Activated naive CD4-positive, alpha-beta T cell treated with anti-CD3 and anti-CD28 coated beads, Interleukin-2, amount 10 ng/mL, durations not matched to agents 7 days and 5 days (primary cell): ENCODE results near the gene TAS2R42.

Experiments used
- CTCF ChIA-PET: fragments of 350-600 bp; sonication (Branson Sonifier 250); formaldehyde crosslinking; loops from one replicate; lab custom pipeline; 2021; ENCODE audit warnings: antibody characterized with exemption; lab: Charles Lee
- DNase-seq: peaks from one replicate; pipeline ENCODE4 v3.0.0-alpha.2; 2020
- H3K27ac Mint-ChIP-seq: one replicate; pipeline ENCODE4 v1.8.0; 2021; ENCODE audit warnings: mild to moderate bottlenecking, moderate library complexity, mixed read lengths
- H3K27me3 Mint-ChIP-seq: one replicate; pipeline ENCODE4 v1.8.0; 2021; ENCODE audit warnings: mild to moderate bottlenecking, mixed read lengths
- H3K36me3 Mint-ChIP-seq: one replicate; pipeline ENCODE4 v1.8.0; 2021; ENCODE audit warnings: mixed read lengths
- H3K4me1 Mint-ChIP-seq: one replicate; pipeline ENCODE4 v1.8.0; 2021; ENCODE audit warnings: mixed read lengths
- H3K4me3 Mint-ChIP-seq: one replicate; pipeline ENCODE4 v1.8.0; 2021; ENCODE audit warnings: mild to moderate bottlenecking, moderate library complexity, mixed read lengths
- H3K9me3 Mint-ChIP-seq: one replicate; pipeline ENCODE4 v1.8.0; 2021; ENCODE audit warnings: mixed read lengths

The TAS2R42 gene, protein sequence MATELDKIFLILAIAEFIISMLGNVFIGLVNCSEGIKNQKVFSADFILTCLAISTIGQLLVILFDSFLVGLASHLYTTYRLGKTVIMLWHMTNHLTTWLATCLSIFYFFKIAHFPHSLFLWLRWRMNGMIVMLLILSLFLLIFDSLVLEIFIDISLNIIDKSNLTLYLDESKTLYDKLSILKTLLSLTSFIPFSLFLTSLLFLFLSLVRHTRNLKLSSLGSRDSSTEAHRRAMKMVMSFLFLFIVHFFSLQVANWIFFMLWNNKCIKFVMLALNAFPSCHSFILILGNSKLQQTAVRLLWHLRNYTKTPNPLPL

DNA sequence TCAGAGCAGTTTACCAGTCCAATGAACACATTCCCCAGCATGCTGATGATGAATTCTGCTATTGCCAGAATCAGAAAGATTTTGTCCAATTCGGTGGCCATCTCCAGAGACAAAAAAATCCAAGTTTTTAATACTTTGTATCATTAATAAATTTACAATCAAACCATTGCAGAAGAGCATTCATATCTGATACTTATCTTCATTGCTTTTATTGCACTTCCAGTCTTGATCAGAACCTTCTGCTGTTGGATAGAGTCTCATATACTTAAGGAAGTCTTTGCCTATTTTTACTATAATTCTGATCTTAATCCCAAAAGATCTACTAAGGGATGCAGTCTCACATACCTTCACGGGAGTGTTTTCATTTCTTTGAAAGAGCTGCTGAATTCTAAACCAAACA lies at the start of gene TAS2R42:
TSS of gene TAS2R42 (minus strand) at position 101 of the 400 bp plus-strand sequence. CDS start at position 101, 0 bp downstream.
- H3K27ac Mint-ChIP-seq = no peak within 1 kb of the TSS
- H3K36me3 Mint-ChIP-seq = no peaks in the 10 kb centered on the region
- no peak within 1 kb of the TSS for H3K4me3 Mint-ChIP-seq
- CTCF ChIA-PET = no interaction called here
- H3K4me1 Mint-ChIP-seq = no peaks in the 10 kb centered on the region
- DNase-seq = no peak
- peaks cover 9% of the 10 kb centered on the region for H3K27me3 Mint-ChIP-seq
- H3K9me3 Mint-ChIP-seq = no peaks in the 10 kb centered on the region

DNA sequence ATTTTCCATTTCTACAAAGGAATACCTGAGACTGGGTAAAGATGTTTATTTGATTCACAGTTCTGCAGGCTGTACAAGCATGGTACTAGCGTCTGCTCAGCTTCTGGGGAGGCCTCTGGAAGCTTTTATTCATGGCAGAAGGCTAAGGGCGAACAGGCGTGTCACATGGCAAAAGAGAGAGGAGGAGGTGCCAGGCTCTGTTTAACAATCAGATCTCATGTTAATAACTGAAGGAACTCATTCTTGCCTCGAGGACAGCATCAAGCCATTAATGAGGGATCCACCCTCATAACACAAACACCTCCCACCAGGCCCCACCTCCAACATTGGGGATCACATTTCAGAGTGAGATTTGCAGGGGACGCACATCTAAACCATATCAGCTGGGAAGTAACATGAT lies 46.8 kb upstream of the TAS2R42 start:
- CTCF ChIA-PET = no interaction called here
- H3K27me3 Mint-ChIP-seq = no peaks in the 10 kb centered on the region

DNA sequence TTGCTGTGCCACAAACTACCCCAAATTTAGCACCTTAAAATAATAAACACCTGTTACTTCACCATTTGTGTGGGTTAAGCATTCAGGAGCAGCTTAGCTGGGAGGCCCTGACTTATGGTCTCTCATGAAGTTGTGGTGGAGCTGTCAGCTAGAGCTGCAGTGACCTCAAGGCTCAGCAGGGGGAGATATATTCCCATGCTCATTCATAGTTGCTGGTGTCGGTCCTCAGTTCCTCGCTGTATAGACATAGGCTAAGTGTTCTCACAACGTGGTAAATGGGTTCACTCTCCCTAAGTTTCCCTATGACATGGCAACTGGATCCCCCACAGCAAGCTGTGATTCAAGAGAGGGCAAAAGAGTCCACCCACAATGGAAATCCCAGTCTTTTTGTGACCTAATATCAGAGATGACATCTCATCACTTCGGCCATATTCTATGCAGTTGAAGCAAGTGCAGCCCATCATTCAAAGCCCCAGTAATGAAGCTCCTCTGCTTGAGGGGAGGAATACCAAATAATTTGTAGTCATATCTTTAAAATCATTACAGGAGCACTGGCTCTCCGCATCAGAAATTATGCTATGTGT lies 41.7 kb upstream of the TAS2R42 start:
- CTCF ChIA-PET = interaction anchor here (0.7 to 2.6 kb wide), 5 partner anchors 30 to 458 kb away, joined by 3 to 22 read pairs (median 3); no protein-coding TSS in a partner anchor

More for the DNA sequence above, 46.8 kb upstream of the TAS2R42 start:
- H3K27ac Mint-ChIP-seq = no peak overlapping the region
- no peak for DNase-seq
- H3K9me3 Mint-ChIP-seq = no peaks in the 10 kb centered on the region
- no peak overlapping the region for H3K4me3 Mint-ChIP-seq
- H3K4me1 Mint-ChIP-seq = no peaks in the 10 kb centered on the region
- H3K36me3 Mint-ChIP-seq = no peaks in the 10 kb centered on the region

DNA sequence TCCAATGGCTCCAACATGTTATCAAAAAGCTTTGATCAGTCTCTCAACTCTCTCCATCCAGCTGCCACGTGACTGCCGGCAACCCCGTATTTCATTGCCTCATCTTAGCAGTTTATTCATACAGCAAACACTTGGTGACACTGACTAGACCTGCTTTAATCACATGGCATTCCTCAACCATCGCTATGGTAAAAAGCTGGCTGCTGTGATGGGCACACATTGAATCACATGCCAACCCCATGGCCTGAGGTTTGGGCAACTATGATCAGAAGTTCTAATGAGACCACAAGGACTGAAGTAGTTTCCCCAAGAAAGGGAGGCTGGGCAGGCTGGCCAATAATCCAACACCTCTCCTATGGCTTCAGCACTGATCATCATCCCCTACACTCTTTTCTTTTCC lies 40.6 kb upstream of the TAS2R42 start:
- Mint-ChIP-seq H3K27ac (no peak overlapping the region), H3K4me1 (no peaks in the 10 kb centered on the region), H3K27me3 (peaks cover 3% of the 10 kb centered on the region), H3K4me3 (no peak overlapping the region), H3K36me3 (no peaks in the 10 kb centered on the region), H3K9me3 (no peaks in the 10 kb centered on the region)
- DNase-seq = no peak
- CTCF ChIA-PET = interaction anchor here (2.6 kb wide), 1 partner anchor 259 kb away, joined by 22 read pairs; no protein-coding TSS in a partner anchor

More for the DNA sequence above, 41.7 kb upstream of the TAS2R42 start:
- Mint-ChIP-seq H3K4me1 (no peaks in the 10 kb centered on the region), H3K27me3 (peaks cover 3% of the 10 kb centered on the region), H3K36me3 (no peaks in the 10 kb centered on the region), H3K9me3 (no peaks in the 10 kb centered on the region), H3K27ac (no peak overlapping the region), H3K4me3 (no peak overlapping the region)
- DNase-seq = peak; percentile 56

DNA sequence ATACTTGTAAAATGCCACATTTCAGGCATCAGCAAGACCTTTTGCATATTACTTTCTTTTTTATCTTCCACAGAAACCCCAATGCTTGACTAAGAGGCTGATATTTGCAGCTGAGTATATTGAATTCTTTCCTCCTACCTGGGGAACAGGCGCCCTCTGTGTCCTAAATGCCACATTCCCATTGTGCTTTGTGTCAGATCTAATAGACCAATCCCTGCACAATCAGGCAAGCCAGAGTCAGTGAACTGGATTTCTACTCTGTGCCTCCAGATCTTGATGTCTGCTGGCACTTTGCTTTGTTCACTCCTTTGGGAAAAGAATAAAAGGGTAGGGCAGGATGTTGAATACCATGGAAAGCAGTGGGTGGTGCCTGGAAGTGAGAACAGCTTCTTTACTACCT lies 22.4 kb upstream of the TAS2R42 start:
- no peak overlapping the region for H3K27ac Mint-ChIP-seq
- peaks cover 4% of the 10 kb centered on the region for H3K27me3 Mint-ChIP-seq
- no peak overlapping the region for H3K4me3 Mint-ChIP-seq
- no peaks in the 10 kb centered on the region for H3K9me3 Mint-ChIP-seq
- no peaks in the 10 kb centered on the region for H3K36me3 Mint-ChIP-seq
- H3K4me1 Mint-ChIP-seq = no peaks in the 10 kb centered on the region
- CTCF ChIA-PET = interaction anchor here (1.0 kb wide), 1 partner anchor 9 kb away, joined by 5 read pairs; no protein-coding TSS in a partner anchor
- DNase-seq = no peak

DNA sequence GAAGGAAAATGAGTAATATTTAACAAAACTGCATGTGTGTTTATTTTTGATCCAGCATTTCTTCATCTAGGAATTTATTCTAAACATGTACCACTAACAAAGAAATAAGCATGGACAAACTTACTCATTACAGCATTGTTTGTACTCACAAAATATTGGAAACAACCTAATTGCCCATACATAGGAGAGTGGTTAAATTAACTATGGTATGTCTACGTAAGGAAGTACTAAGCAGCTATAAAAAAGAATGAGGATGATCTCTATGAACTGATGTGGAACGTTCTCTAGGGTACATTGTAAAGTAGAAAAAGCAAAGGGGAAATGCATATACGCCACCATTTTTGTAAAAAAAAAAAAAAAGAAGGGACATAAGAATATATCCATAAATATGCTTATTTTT lies 17.4 kb upstream of the TAS2R42 start:
- H3K27me3 Mint-ChIP-seq = peaks cover 7% of the 10 kb centered on the region
- CTCF ChIA-PET = no interaction called here
- no peaks in the 10 kb centered on the region for H3K9me3 Mint-ChIP-seq
- H3K4me1 Mint-ChIP-seq = no peaks in the 10 kb centered on the region
- DNase-seq = no peak
- H3K36me3 Mint-ChIP-seq = no peaks in the 10 kb centered on the region
- no peak overlapping the region for H3K27ac Mint-ChIP-seq
- H3K4me3 Mint-ChIP-seq = no peak overlapping the region

DNA sequence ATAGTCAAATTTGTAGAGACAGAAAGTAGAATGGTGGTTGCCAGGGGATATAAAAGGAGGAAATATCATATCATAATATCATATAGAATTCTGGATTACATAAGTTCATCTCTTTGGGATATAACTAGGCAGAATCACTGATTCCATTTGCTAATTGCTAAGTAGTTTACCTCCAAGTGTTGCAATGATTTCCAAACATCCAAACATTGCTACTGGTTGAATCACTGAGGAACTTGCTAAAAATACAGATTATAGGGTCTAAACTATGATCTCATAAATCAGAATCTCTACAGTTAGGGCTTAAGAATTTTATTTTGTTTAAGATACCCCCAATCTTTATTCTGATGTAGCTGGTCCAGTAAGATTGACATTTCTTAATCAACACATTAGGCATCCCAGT lies 16.1 kb upstream of the TAS2R42 start:
- H3K27me3 Mint-ChIP-seq = peaks cover 7% of the 10 kb centered on the region
- no peaks in the 10 kb centered on the region for H3K9me3 Mint-ChIP-seq
- H3K36me3 Mint-ChIP-seq = no peaks in the 10 kb centered on the region
- no peak overlapping the region for H3K27ac Mint-ChIP-seq
- CTCF ChIA-PET = no interaction called here
- DNase-seq = no peak
- H3K4me1 Mint-ChIP-seq = no peaks in the 10 kb centered on the region
- H3K4me3 Mint-ChIP-seq = no peak overlapping the region

DNA sequence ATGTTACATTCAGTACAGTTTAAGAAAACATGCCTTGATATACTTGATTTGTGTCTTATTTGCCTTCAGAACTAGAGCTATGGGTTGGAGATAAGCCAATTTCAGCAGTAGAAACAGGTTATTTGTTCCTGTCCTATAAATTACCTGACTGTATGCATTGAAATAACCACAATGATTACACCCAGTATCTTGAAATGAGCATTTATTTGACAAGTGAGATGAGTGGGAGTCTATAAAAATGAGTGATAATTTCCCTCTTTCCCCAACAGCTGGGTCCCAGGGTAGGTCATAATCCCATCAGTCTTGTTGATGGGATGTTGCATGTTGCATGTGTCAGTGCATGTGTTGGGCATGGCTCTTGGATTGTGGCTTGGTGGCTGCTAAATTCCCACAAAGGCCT lies 3.7 kb downstream of the TAS2R42 start:
- H3K27me3 Mint-ChIP-seq = peaks cover under 1% of the 10 kb centered on the region
- CTCF ChIA-PET = interaction anchor here (1.1 to 1.3 kb wide), 2 partner anchors 17 to 303 kb away, joined by 3 read pairs; no protein-coding TSS in a partner anchor
- no peak overlapping the region for H3K4me3 Mint-ChIP-seq
- H3K9me3 Mint-ChIP-seq = no peaks in the 10 kb centered on the region
- no peak overlapping the region for H3K27ac Mint-ChIP-seq
- no peak for DNase-seq
- H3K4me1 Mint-ChIP-seq = no peaks in the 10 kb centered on the region
- no peaks in the 10 kb centered on the region for H3K36me3 Mint-ChIP-seq

DNA sequence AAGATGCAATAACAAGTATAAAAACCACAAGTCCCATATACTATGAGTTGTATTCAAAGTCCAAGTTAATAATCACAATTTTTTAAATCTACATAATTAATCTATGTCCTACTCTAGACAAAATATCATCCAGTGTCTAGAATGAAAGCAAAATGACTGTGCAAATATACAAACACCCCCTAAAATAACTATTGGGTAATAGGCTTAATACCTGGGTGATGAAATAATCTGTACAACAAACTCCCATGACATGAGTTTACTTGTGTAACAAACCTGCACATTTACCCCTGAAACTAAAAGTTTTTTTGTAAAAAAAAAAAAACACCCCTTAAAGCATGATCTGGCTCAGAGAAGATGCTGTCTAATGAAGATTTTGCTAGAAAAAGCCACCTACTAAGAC lies 4.2 kb downstream of the TAS2R42 start:
- DNase-seq = no peak
- H3K4me3 Mint-ChIP-seq = no peak overlapping the region
- CTCF ChIA-PET = interaction anchor here (1.1 kb wide), 1 partner anchor 17 kb away, joined by 3 read pairs; no protein-coding TSS in a partner anchor

DNA sequence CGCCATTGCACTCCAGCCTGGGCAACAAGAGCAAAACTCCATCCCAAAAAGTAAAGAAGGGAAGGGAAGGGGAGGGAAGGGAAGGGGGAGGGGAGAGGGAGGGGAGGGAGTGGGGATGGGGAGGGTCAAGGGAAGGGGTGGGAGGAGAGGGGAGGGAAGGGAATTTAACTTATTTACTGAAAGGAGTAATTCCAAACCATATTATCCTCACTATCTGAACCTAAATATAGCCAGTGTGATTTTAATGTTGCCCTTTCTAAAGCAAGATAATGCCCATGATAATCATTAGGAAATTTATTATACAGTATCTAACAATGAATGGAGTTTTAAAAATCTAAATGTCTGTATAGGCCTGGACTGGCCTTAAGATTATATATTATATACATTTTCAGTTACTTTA lies 8.5 kb downstream of the TAS2R42 start:
- CTCF ChIA-PET = no interaction called here
- H3K4me1 Mint-ChIP-seq = peaks cover 7% of the 10 kb centered on the region
- no peaks in the 10 kb centered on the region for H3K27me3 Mint-ChIP-seq
- no peaks in the 10 kb centered on the region for H3K9me3 Mint-ChIP-seq
- H3K36me3 Mint-ChIP-seq = peaks cover 17% of the 10 kb centered on the region
- no peak for DNase-seq
- no peak overlapping the region for H3K4me3 Mint-ChIP-seq
- no peak overlapping the region for H3K27ac Mint-ChIP-seq

More for the DNA sequence above, 4.2 kb downstream of the TAS2R42 start:
- no peak overlapping the region for H3K27ac Mint-ChIP-seq
- no peaks in the 10 kb centered on the region for H3K9me3 Mint-ChIP-seq
- H3K27me3 Mint-ChIP-seq = no peaks in the 10 kb centered on the region
- H3K36me3 Mint-ChIP-seq = peaks cover under 1% of the 10 kb centered on the region
- H3K4me1 Mint-ChIP-seq = no peaks in the 10 kb centered on the region

DNA sequence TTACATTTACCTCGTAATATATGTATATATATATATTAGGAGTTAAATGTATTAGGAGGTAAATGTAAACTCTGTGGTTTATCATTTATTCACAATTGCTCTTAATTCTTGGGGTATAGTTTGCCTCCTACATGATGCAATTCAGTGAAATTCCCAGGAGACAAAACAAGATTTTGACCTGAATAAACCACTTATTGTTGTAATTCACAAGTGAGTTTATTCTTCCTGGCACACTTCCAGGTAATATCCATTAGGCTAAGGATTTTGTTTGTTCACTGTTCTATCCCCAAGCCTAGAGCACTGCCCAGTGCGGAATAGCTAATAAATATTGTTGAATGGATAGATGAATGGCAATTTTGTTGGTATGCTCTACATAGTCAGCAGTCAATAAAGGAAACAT lies 12.7 kb downstream of the TAS2R42 start:
- Mint-ChIP-seq H3K27me3 (no peaks in the 10 kb centered on the region), H3K9me3 (no peaks in the 10 kb centered on the region), H3K36me3 (peaks cover 37% of the 10 kb centered on the region), H3K4me1 (peaks cover 39% of the 10 kb centered on the region), H3K4me3 (no peak overlapping the region), H3K27ac (no peak overlapping the region)
- CTCF ChIA-PET = no interaction called here
- DNase-seq = no peak

DNA sequence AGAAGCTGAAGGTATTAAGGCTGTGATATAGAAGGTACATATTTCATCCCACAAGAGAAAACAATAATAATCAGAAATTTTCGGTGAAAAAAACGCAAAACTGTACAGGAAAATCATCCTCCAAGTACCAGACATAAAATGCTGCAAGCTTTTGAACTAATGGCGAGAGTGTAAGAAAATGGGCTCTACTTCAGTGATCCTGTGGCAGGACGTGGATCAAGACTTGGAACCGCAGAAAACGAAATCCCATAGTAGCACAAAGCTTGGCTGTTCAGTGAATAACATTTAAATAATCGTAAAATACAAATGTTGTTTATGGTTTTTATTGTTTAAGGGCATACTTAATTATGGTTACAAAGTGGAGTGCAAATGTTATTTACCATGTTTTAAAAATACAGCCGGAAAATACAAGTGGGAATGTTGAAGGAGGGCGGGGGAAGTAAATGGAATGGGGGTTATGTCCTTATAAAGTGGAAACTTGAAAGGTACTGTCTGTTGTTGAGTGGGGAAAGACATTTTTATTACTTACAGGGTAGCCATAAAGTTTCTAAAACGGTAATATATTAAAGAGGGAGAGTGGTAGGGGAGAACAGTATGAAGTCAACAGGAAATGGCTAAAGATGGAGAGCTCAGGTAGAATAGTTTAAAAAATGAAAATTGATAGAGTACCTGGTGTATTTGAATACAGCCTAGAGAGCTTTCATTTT lies 14.6 kb downstream of the TAS2R42 start:
- DNase-seq = no peak
- Mint-ChIP-seq H3K27me3 (no peaks in the 10 kb centered on the region), H3K4me1 (peaks cover 54% of the 10 kb centered on the region), H3K27ac (peak overlapping the region; percentile 99), H3K9me3 (no peaks in the 10 kb centered on the region), H3K36me3 (peaks cover 50% of the 10 kb centered on the region), H3K4me3 (peak overlapping the region; percentile 98)
- CTCF ChIA-PET = interaction anchor here (0.8 to 1.9 kb wide), 2 partner anchors 9 to 28 kb away, joined by 3 to 5 read pairs; no protein-coding TSS in a partner anchor

DNA sequence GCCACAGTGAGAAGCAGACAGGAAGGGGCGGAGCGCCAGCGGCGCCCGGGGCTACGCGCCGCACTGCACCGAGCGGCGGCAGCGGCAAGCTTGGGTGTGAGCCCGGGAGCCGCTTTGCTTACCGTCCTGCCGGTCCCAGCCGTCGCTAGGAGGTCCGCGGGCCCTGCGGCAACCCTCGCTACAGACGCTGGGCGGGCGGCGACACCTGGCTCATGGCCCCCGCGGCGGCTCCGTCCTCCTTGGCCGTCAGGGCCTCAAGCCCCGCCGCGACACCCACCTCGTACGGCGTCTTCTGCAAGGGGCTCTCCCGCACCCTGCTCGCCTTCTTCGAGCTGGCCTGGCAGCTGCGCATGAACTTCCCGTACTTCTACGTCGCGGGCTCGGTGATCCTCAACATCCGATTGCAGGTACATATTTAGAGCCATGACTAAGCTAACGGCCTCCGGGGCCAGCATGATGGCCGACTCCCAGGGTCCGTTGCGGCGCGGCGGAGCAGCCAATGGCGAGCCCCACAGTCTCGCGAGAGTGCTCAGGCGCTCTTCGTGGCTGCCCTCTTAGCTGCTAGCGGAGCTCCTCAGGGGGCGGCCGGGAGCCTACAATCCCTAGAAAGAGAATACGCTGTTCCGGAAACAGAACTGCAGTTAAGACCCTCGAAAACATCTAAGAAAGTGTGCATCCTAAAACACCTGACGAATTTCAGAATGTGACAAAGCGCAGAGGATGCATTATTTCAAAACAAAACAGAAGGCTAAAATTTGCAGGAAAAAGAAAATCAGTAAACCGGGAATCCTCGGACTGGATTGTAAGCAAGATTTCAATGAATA lies 15.4 kb downstream of the TAS2R42 start, which contains the start of gene SMIM10L1:
TSS of gene SMIM10L1 (plus strand) at position 50 of the 824 bp plus-strand sequence. CDS start at position 213, 163 bp downstream.
- Mint-ChIP-seq H3K4me1 (peaks cover 57% of the 10 kb centered on the region), H3K27me3 (no peaks in the 10 kb centered on the region), H3K27ac (peak within 1 kb of the TSS; percentile 99), H3K4me3 (peak within 1 kb of the TSS; percentile 98), H3K9me3 (no peaks in the 10 kb centered on the region), H3K36me3 (peaks cover 53% of the 10 kb centered on the region)
- DNase-seq = peak; percentile 93
- CTCF ChIA-PET = interaction anchor here (0.8 to 1.9 kb wide), 3 partner anchors 8 to 421 kb away, joined by 3 to 5 read pairs (median 3); no protein-coding TSS in a partner anchor
